ENCODE results near the gene CABCOCO1.

DNA sequence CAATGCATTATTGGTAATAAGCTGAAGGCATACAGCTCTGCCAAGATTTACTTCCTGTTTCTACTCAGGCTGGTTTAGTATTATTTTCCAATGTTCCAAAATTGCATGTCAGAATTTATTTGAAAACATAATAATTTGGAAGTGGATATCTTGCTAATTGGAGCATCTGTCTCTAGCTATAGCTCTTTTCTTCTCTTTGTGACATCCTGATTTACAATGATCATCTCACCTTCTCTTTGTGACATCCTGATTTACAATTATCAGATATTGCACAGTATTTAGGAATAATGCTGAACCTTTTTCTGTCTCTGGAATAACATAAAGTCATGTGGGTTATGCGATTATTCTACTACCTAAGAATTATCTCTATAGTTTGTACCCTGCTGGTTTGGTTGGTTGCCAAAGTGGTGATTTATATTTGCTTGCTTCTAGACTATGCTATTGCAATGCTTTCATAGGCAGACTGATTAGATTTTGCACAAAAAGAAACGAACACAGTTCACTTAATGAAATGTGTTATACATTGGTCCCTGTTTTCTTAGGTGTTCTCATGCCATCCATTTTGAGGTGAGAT is 44.3 kb upstream of the CABCOCO1 start:
- TF ChIP-seq POLR2AphosphoS5 (IDR thresholded peaks at IDR 0.05) (no peak), POLR2A (IDR thresholded peaks at IDR 0.05) (no peak), CTCF (IDR thresholded peaks at IDR 0.05) (no peak), EP300 (IDR thresholded peaks at IDR 0.05) (no peak)
